Stimulated activated CD8-positive, alpha-beta memory T cell treated with anti-CD3 and anti-CD28 coated beads, Interleukin-7, amount 100 ng/mL, for 4 hours (primary cell): ENCODE data around the gene GSG1L.
A peak's percentile ranks its signal among the peaks of the same experiment; 100 is the strongest.
"Not testable (repeated sequence)": the region's sequence is repeated elsewhere in the genome, so short reads cannot be mapped to it uniquely, and the experiment has no call there.

Experiments
- DNase-seq, 2 donors: peaks; one replicate each; pipeline ENCODE4 v3.0.0-alpha.2; 2020; ENCODE audit warnings: low read depth in 2 of 2

Gene GSG1L

DNA sequence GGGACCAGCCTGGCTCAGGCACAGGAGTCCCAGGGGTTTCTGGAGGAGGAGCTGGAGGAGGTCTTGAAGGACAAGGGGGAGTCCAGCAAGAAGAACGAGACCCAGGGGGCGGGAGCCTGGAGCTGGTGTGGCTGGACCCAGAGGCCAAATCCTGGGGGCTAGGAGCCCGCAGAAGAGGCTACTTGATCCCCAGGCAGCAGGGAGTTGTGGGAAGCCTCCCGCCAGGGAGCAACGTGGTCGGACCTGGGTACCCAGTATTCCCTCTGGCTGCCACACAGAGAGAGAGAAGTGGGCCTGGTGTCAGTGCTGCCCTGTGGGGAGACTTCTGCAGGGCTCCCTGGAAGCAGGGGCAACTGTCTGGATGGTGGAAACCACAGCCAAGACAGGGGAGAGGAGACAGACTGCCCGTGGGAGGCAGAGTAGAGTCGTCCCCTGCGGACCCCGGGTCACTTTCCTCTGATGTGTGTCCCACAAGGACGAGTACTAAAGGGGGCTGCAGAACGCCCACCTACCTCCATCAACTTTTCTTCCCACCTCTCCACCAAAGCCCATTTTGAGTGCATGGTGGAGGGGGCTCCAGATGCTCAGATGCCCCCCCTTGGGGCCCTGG is 160.4 kb downstream of the GSG1L start:
- DNase-seq: no peak

DNA sequence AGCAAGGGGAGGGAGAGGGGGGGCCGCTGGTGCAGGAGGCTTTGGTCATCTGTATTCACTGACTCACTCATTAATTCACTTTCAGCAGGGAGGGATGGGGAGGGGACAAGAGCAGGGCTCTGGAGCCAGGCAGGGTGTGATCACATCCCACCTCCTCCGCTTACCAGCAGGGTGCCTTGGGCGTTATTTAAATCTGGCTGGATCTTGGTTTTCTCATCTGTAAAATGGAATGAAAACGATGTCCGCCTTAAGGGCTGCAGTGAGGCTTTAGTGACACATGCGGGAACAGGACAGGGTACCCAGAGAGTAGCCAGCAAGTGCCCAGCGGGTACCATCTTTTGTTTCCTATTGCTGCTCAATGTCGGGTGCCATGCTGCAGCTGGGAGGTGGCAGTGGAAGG is 161.0 kb downstream of the GSG1L start:
- DNase-seq: no peak

DNA sequence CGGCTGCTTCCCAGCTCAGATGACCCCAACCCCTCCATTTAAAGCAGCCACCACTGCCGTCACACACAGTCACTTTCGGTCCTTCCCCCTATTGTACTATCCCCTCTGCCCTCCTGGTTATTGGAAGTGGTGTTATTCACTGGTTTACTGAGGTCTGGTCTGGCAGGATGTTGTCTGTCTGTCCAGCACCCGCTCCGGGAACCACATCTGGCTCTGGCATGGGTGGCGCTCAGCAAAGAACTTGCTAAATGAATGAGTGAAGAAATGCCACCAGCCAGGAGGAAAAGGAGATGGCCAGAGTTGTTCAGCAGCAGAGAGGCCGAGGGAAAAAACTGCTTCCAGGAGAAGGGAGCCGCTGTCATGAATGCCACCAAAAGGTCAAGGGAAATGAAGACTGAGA is 161.6 kb downstream of the GSG1L start:
- no peak for DNase-seq

DNA sequence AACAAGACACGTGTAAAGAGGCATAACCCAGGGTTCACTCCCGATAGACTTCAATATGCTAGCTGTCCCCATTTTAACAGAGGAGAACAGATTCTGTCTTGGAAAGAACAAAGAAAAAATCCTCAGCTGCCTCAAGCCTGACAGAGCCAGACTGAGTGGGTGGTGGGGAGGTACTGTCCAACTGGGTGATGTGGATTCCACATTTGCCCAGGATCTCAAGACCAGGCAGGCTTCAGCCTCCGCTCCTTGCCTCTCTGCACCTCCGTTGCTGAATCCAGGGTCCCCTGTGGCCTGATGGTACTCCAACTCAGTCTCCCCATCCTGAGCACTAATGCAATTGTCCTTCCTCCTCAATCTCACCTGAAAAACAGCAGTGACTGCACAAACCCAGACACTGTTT is 163.8 kb downstream of the GSG1L start:
- no peak for DNase-seq

DNA sequence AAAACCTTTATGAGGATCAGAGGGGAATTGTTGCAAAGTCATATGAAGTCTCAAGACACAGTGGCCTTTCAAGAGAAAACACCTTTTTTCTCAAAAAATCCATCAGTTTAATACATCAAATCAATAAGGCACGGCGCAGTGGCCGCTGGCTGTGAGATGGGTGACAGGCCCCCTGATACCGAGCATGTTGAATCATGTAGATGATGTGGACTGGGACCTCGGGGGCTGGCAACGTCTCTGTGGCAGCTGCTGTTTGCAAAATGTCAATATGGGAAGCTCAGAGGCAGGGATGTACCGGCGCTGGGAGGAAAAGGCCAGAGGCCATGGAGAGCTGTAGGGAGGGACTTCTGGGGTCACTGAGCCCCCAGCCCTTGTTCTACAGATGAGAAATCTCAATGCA is 169.1 kb downstream of the GSG1L start:
- DNase-seq: no peak

DNA sequence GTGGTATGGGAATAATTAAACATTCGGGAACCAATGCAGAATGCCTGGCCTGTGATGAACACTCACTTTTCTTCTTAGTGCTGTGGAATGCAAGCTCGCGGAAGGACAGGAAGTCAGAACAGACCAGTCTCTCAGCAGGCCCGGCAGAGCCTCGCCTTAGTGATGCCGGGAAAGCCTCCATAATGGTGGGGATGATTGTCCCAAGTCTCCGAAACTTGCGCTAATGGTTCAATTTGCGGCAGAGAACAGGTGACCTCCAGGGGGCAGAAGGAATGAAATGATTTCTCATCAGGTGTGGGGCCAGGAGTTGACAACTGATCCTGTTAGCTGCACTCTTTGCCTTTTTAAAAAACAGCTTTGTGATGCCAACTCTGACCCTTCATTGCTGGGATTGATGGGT is 170.6 kb downstream of the GSG1L start:
- DNase-seq: no peak

DNA sequence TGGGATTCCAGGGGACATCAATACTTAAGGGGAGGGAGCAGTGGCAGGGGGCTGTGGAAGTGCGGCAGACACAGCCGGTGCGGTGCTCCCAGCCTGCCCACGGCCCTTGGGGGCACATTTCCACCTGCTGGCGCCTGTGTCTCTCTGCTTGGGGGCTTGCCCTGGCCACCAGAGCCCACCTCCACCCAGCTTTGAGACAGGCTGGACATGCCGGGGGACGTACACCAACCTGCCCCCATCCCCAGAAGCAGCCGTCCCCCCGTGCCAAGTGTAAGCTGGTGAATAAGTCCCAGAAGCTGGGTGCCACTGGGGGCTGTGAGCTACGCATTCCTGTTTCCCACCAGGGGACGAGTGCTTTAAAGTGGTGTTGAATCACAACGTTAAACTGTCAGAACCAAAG is 172.6 kb downstream of the GSG1L start:
- no peak for DNase-seq

DNA sequence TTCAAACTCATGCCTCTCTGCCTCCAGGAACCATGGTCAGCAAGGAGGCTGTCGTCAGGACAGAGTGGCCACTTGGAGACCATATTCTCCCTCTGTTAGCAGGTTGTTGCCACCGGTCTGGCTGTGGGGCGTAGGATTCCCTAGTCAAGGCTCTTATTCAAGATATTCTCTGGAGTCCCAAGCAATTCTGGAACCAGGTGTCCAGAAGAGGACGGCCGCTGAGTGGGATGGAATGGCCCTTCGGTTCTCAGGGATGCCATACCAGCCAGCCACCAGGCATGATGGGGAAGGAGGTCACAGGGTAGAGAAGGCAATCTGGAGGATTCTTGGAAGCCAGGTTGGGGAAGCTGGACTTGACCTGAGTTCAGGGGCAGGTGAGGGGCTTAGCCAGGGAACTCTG is 173.5 kb downstream of the GSG1L start:
- no peak for DNase-seq

DNA sequence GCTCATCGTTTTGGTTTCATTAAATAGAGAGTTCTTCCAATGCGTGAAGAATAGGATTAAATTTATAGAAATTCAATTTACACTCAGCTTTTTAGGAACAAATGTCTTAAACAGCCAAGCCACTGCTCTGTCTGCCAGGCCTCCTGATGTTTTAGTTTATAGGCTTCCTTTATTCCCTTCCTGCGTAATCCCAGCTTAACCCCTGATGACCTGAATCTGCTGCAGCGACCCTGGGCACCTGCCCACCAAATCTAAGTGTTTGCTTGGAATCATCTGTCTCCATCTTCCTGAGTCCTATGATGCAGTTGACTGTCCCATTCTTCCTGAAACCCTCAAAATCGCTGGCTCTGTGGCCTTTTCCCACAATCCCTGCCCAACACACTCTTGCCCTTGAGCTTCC is 179.9 kb downstream of the GSG1L start:
- DNase-seq: no peak

DNA sequence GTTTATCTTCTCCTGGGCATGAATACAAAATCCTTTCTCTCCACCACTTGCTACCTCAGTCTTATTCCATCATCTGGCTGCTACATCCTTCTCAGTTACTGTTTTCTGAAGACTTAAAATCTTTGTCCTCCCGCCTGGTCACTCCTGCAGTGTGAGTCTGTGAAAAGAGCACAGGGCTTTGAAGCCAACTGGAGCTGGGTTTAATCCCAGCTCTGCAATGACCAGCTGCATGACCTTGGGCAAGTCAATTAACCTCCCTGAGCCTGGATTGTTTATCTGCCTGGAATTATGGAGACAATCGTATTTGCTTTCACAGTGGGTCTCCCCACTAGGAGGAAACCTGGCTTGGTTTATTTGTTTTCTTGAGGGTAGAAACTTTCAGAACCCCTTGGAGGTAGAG is 183.2 kb downstream of the GSG1L start:
- DNase-seq: no peak

DNA sequence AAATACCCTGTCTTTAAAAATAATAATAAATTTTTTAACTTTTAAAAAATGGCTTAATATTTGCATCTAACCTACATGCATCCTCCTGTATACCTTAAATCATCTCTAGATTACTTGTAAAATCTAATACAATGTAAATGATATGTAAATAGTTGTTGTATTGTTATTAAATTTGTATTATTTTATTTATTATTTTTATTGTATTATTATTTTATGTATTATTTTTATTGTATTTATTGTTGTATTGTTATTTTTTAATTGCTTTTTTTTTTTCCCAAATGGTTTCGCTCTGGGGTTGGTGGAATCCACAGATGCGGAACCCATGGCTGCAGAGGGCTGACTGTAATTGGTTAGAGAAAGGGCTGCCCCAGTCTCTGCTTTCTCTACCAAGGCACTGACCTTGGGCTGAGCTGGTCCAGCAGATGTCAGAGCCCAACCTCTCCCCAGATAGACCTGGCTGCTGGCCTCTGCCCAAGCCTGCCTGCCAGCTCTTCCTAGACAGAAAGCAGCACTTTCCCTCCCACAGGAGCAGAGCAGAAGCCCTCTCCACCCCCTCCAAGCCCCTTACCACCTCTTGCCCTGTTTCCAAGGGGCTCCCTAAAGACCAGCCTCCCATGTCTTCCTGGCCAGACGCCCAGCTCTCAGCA is 183.8 kb downstream of the GSG1L start:
- no peak for DNase-seq

DNA sequence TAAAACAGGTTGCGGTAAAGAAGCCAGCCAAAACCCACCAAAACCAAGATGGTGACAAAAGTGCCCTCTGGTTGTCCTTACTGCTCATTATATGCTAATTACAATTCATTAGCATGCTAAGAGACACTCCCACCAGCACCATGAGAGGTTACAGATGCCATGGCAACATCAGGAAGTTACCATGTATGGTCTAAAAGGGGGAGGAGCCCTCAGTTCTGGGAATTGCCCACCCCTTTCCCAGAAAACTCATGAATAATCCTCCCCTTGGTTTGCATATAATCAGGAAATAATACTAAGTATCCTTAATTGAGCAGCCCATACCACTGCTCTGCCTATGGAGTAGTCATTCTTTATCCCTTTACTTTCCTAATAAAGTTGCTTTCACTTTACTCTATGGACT is 190.9 kb downstream of the GSG1L start:
- not testable (repeated sequence) for DNase-seq

DNA sequence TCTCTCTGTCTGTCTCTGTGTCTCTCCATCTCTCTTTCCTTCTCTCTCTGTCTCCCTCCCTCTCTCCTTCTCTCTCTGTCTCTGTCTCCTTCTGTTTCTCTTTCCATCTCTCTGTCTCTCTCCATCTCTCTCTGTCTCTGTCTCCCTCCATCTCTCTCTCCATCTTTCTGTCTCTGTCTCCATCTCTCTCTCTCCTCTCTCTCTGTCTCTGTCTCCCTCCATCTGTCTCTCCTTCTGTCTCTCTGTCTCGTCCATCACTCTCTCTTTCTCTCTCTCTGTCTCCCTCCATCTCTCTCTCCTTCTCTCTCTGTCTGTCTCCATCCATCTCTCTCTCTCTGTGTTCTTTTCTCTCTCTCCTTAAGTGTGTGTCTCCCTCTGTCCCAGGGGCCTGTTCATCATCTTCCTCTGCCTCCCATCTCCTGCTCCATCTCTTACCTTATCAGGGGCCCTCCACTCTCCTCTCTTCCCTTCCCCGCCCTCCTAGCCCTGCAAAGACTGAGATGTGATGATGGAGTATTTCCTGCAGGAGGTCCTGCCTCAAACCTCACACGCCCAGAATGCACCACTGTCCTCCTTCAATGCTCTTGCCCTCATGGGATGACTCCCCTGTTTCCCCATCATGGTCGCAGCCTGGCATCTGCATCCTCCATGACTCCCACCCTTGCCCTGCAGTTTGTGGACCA is 193.3 kb downstream of the GSG1L start:
- DNase-seq: no peak

DNA sequence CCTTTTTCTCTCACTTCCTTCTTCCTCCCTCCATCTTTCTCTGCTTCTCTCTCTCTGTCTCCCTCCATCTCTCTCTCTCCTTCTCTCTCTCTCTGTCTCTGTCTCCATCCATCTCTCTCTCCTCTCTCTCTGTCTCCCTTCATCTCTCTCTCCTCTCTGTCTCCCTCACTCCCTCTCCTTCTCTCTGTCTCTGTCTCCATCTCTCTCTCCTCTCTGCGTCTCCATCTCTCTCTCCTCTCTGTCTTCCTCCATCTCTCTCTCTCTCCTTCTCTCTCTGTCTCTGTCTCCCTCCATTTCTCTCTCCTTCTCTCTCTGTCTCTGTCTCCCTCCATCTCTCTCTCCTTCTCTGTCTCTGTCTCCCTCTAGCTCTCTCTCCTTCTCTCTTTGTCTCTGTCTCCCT is 194.1 kb downstream of the GSG1L start:
- DNase-seq: no peak

DNA sequence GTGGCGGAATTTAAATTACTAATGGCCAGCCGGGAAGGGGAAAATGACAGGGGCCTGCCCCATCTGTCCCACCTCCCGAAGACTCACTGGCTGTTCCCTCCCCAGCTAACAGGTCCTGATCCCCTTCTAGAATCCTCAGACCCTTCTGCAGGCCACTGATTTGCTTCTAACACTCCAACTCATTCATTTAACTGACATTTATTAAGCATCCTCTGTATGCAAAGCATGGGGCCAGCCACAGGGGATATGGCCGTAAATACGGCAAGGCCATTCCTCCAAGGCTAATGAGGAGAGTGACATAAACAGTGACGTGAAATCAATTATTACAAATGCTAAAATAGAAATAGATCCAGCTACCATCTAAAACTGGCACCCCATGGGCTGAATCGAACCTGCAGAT is 195.3 kb downstream of the GSG1L start:
- DNase-seq: no peak

DNA sequence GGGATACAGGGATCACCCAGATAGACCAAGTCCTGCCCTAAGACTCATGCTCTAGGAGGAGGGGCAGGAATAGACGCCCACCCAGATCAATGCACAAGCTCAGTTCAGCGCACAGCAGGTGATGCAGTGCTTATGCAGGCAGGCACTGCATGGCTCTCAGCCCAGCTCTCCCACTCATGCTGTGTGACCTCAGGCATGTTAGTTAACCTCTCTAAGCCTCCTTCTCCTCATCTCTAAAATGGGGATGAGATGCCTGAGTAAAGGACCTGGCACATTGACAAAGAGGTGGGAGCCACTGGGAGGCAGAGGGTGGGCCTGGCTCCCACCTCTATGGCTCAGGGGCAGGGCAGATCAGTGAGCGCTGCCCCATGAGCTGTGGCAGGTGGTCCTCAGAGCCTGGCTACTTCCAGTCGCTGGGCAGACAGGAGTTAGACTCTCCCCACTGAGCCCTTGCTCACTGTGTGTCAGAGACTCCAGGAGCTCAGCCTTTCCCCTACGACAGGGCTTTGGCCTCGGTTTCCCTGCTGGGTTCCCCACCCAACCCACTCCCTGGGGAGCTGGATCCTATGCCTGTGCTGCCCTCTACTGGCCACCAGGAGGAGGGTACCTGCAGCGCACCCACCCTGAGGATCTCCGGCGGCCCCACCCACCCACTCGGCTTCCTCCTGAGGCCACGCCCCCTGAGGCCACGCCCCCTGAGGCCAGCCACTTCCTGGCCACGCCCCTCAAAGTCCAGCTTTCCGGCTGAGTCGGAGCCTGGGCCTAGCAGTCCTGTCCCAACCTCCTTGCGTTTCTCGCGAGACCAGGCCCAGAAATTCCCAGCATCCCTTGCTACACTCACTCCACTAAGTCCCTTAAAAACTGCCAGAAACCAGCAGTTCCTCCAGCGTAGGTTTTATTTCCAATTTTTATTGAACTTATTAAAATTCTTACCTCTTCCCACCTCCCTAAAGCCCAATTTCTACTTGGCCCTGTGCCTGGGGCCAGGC is 196.1 kb downstream of the GSG1L start:
- DNase-seq: peak; percentile 8 to 18

DNA sequence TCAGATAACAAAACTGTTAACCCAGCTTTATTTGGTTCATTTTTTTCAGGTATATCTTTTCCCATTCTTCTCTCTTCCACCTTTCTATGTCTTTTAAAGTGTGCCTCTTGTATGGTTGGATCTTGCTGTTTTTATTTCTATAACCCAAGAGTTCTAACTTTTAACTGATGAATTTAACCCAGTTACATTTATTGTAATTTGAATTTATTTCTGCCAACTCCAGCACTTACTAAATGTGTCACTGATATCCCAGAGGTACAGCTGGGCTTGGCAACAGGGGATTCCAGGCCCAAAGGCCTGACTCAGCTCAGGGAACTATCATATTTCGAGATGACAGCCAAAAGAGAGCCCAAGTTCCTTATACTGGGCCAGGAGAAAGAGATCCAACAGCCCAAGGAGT is 200.1 kb downstream of the GSG1L start:
- DNase-seq: no peak

DNA sequence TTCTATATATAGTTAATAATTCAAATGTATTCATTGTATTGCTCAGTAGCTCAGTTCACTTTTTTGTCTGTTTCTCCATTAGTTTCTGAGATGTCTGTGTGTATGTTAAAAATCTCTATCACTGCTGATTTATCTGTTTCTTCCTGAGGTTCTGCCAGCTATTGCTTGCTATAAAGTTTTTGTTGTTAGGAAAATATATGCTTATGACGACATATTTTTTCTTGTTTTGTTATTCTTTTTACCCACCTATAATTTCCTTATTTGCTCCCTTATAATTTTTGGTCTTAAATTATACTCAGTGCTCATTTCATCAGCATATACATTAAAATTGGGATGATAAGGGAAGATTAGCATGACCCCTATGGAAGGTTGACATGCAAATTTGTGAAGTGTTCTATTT is 200.6 kb downstream of the GSG1L start:
- no peak for DNase-seq

DNA sequence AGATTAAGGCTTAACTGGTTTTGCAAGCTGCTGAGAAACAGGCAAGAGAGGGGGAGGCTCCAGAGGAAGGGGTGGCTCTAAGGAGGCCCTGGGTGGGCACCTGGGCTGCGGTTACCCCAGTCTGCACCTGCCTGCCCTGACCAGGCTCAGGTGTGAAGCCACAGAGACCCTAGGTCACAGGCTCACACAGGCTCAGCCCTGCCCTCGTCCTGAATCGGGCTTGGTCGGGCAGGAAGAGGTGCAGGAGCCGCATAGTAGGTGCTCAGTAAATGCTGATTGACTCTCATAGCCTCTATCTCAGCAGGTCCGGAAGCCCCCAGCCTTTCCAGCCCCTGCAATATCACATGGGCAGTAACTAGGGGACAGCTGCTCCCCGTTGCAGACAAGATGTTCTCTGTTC is 203.4 kb downstream of the GSG1L start:
- DNase-seq: no peak

DNA sequence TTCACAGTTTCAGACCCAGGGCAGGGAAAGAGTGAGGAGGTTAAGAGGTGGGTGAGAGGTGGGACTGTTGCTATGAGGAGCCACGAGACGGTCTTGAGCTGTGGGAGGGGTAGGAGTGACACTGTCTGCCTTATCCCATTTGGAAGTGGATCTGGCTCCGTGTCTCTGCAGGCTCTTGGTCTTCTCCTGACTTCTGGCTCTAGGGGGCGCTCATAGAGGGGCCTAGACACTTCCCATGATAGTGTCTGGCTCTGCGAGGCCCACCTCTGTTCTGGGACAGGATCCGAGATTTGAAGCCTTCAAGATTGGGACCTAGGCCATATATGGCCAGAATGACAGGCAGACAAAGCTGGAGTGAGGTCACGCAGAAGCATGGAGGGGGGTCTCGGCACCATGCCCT is 204.5 kb downstream of the GSG1L start:
- no peak for DNase-seq

DNA sequence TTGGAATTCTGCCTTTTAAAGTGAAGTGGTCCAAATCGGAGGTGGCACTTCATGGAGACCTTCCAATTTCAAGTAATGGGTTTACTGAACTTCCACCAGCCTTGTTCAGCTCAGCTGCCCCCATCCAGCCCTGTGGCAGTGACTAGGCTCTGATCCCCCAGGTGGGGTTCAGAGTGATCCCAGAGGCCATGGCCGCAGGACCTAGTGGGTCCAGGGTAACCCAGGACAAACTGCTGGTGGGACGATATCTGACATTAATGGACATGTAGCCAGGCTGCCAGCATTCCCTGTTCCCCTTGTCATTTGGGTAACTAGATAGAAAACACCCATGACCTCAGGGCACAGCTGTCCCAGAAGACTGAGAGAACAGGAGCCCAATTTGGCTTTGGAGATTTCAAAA is 209.9 kb downstream of the GSG1L start:
- DNase-seq: no peak

DNA sequence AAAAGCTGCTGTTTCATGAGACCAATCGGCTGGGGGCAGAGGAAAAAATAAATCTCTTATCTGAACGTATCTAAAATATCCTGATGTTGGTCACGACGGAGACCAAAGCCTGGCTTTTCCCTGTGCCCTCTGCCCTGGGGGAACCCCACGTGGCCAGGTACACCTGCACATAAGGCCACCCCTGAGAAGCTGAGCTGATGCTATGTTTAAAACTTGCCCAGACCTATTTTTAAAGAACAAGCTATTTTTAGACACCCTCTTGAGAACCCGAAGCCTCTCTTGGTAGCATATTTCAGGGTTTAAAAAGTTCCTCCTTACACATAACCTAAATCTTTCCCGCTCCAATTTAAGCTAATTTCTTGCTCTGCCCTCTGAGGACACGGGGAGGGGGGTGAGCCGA is 210.4 kb downstream of the GSG1L start:
- no peak for DNase-seq
